ENCODE results near the gene FAM135A.

DNA sequence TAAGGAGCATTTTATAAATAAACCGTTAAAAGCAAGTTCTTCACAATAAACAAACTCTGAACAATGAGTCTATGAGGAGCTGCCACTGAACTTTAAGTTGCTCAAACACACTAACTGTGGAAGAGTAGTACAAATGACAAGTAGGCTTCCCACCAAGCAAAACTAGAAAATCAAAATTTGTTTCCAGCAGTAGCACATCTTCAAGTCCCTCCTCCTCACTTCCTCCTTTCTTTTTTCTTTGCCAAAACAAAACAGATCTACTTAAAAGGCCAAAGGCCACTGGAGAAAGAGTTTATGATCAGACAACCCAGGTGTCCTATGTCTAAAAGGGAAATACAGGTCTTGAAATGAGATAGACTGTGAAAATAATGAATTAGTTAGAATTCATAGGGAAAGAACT lies 17.1 kb upstream of the FAM135A start:
- TF ChIP-seq POLR2AphosphoS5 (IDR thresholded peaks at IDR 0.05; ENCODE audit: low read depth, low read length) (no peak), FOXP2 (optimal IDR thresholded peaks at IDR 0.05; ENCODE audit: borderline replicate concordance, extremely low read depth, extremely low read length, insufficient read depth) (no peak), SIN3A (IDR thresholded peaks at IDR 0.05; ENCODE audit: borderline replicate concordance, insufficient read depth, low read length) (no peak), TAF1 (IDR thresholded peaks at IDR 0.05; ENCODE audit: borderline replicate concordance, insufficient read depth, low read length) (no peak)
